Caco-2 (cell line): Measurements from ENCODE around the gene SPOCK1. TPM values are rescaled to one million over a fixed set of nuclear protein-coding genes. Genes with fewer than 3 reads are reported as not detected.

Source experiments
- BruUV-seq: library from RNA; stranded (reverse); fragments of 400-500 nt; replicated peaks from 2 replicates; lab custom pipeline; 2021; lab: Mats Ljungman, UMichigan
- CTCF ChIA-PET: fragments of 300-600 bp; sonication (Branson Sonifier 250); formaldehyde crosslinking; loops from one replicate; lab custom pipeline; 2022; ENCODE audit warnings: antibody characterized with exemption; lab: Charles Lee
- POLR2A ChIA-PET: fragments of 300-600 bp; sonication (Branson Sonifier 250); formaldehyde crosslinking; loops from one replicate; lab custom pipeline; 2022; ENCODE audit warnings: antibody characterized with exemption; lab: Charles Lee
- DNase-seq, 2 experiments: peaks; one replicate each; pipeline versions ENCODE4 v3.0.0 to v3.0.0-alpha.2; 2020 to 2022
- H3K27me3 ChIP-seq: replicated peaks from 2 replicates; pipeline ENCODE4 v1.6.0; 2011; ENCODE audit warnings: low read length; ENCODE audit not compliant: control insufficient read depth, insufficient read depth
- H3K36me3 ChIP-seq: 2 replicates; pipeline ENCODE4 v1.5.1; 2011; ENCODE audit warnings: low read length; ENCODE audit not compliant: control insufficient read depth, insufficient read depth
- H3K4me1 ChIP-seq: fragments of 250-450 bp; sonication (Bioruptor Pico); 2 replicates; pipeline ENCODE4 v1.5.1; 2020; ENCODE audit warnings: mild to moderate bottlenecking
- H3K4me3 ChIP-seq: 2 replicates; pipeline ENCODE4 v1.5.1; 2011; ENCODE audit warnings: low read depth, mild to moderate bottlenecking, control low read depth, low read length
- H3K9me3 ChIP-seq: fragments of 250-450 bp; sonication (Bioruptor Pico); 2 replicates; pipeline ENCODE4 v1.5.1; 2020; ENCODE audit warnings: mild to moderate bottlenecking, moderate library complexity
- H3K27ac Mint-ChIP-seq: one replicate; pipeline ENCODE4 v1.8.0; 2022; ENCODE audit warnings: mixed read lengths; ENCODE audit not compliant: unreplicated experiment
- H3K27me3 Mint-ChIP-seq: one replicate; pipeline ENCODE4 v1.8.0; 2022; ENCODE audit warnings: mixed read lengths; ENCODE audit not compliant: insufficient read depth, unreplicated experiment
- H3K36me3 Mint-ChIP-seq: one replicate; pipeline ENCODE4 v1.8.0; 2022; ENCODE audit warnings: mild to moderate bottlenecking, mixed read lengths; ENCODE audit not compliant: insufficient read depth, unreplicated experiment
- H3K4me1 Mint-ChIP-seq: one replicate; pipeline ENCODE4 v1.8.0; 2022; ENCODE audit warnings: low read depth, mixed read lengths; ENCODE audit not compliant: unreplicated experiment
- H3K4me3 Mint-ChIP-seq: one replicate; pipeline ENCODE4 v1.8.0; 2022; ENCODE audit warnings: mild to moderate bottlenecking, moderate library complexity, mixed read lengths; ENCODE audit not compliant: unreplicated experiment
- H3K9me3 Mint-ChIP-seq: one replicate; pipeline ENCODE4 v1.8.0; 2022; ENCODE audit warnings: mixed read lengths; ENCODE audit not compliant: unreplicated experiment
- intact Hi-C: fragments of 100-400 bp; cut with micrococcal nuclease; formaldehyde crosslinking; loops from one replicate; pipeline ENCODE4 v1.10.0; 2022; ENCODE audit not compliant: unreplicated experiment
- total RNA-seq: library from RNA; stranded (reverse); gene quantifications from 2 replicates; pipeline ENCODE4 v1.2.3, GENCODE V29; 2022
- TF ChIP-seq, protein P1 (sequence below), 2 experiments: fragments of 200-600 bp in 1 of 2; IDR thresholded peaks; 1 replicate in 1 of 2; 2 replicates in 1 of 2; pipeline versions ENCODE4 v1.5.1 to v1.8.0; 2011 to 2022; ENCODE audit warnings: antibody characterized with exemption in 1 of 2, control low read depth in 1 of 2, inconsistent platforms in 1 of 2, low read depth in 1 of 2, low read length in 1 of 2, mild to moderate bottlenecking in 1 of 2, moderate library complexity in 1 of 2; ENCODE audit not compliant: insufficient read depth in 1 of 2, severe bottlenecking in 1 of 2, unreplicated experiment in 1 of 2

Gene SPOCK1
- total RNA-seq, 1 experiment from 2014 or later: not detected

DNA sequence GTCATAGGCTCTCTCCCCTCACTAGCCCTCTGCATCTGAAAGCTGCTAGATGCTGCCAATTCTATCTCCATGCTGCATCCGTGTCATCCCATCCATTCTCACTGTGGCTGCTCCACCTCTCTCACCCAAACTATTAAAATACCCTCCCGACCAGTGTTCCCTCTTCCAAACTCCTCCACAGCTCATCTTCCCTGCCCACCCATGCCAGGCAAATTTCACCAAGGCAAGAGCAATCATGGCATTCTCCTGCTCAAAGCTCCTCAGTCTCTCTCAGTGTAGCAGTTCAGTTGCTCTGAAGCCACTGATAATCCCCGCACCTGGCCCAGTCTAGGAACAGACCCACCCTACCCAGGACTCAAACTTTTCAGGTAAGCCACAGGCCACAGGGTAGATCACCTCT, 48.4 kb downstream of the SPOCK1 start:
- H3K4me1 Mint-ChIP-seq: no peaks in the 10 kb centered on the region
- no peaks in the 10 kb centered on the region for H3K36me3 Mint-ChIP-seq
- no peaks in the 10 kb centered on the region for H3K4me1 ChIP-seq
- DNase-seq: no peak
- no peaks in the 10 kb centered on the region for H3K9me3 ChIP-seq
- BruUV-seq: no TSS peak
- no peaks in the 10 kb centered on the region for H3K27me3 ChIP-seq
- no peak overlapping the region for H3K4me3 ChIP-seq
- CTCF ChIA-PET: no interaction called here
- H3K4me3 Mint-ChIP-seq: no peak overlapping the region
- TF ChIP-seq, protein P1, sequence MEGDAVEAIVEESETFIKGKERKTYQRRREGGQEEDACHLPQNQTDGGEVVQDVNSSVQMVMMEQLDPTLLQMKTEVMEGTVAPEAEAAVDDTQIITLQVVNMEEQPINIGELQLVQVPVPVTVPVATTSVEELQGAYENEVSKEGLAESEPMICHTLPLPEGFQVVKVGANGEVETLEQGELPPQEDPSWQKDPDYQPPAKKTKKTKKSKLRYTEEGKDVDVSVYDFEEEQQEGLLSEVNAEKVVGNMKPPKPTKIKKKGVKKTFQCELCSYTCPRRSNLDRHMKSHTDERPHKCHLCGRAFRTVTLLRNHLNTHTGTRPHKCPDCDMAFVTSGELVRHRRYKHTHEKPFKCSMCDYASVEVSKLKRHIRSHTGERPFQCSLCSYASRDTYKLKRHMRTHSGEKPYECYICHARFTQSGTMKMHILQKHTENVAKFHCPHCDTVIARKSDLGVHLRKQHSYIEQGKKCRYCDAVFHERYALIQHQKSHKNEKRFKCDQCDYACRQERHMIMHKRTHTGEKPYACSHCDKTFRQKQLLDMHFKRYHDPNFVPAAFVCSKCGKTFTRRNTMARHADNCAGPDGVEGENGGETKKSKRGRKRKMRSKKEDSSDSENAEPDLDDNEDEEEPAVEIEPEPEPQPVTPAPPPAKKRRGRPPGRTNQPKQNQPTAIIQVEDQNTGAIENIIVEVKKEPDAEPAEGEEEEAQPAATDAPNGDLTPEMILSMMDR (IDR thresholded peaks at IDR 0.05; ENCODE audit: insufficient read depth in 1 of 2, low read depth in 1 of 2, low read length in 1 of 2, severe bottlenecking in 1 of 2, unreplicated experiment in 1 of 2): no peak
- peaks cover 18% of the 10 kb centered on the region for H3K27me3 Mint-ChIP-seq
- no peaks in the 10 kb centered on the region for H3K9me3 Mint-ChIP-seq
- intact Hi-C loops: no loop called here
- POLR2A ChIA-PET: no interaction called here
- H3K36me3 ChIP-seq: no peaks in the 10 kb centered on the region
- H3K27ac Mint-ChIP-seq: no peak overlapping the region

DNA sequence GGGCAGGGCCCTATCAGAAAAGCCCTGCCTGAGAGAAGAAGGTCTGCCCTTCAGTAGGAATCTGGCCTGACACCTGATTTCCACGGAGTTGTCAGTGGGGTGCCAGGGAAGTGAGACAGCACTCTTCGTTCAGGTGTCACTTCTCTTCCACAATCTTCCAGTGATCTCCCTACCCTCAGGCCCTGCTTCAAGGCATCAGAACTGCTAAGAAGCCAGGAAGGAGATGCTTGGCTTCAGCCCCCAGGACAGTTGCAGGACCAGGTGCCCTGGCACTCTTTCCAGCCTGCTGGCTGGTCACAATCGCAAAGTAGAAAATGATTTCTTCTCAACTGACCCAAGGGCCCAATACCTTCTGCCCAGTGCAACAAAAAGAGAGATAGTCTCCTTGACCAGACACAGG, 50.3 kb downstream of the SPOCK1 start:
- no peaks in the 10 kb centered on the region for H3K36me3 Mint-ChIP-seq
- no peak overlapping the region for H3K27ac Mint-ChIP-seq
- Histone ChIP-seq H3K4me3 (no peak overlapping the region), H3K27me3 (no peaks in the 10 kb centered on the region), H3K9me3 (no peaks in the 10 kb centered on the region), H3K36me3 (no peaks in the 10 kb centered on the region), H3K4me1 (no peaks in the 10 kb centered on the region)
- DNase-seq: no peak
- no TSS peak for BruUV-seq
- H3K9me3 Mint-ChIP-seq: no peaks in the 10 kb centered on the region
- ChIA-PET CTCF (no interaction called here), POLR2A (no interaction called here)
- H3K4me1 Mint-ChIP-seq: no peaks in the 10 kb centered on the region
- H3K27me3 Mint-ChIP-seq: peaks cover 23% of the 10 kb centered on the region
- intact Hi-C loops: no loop called here
- no peak overlapping the region for H3K4me3 Mint-ChIP-seq
- TF ChIP-seq, protein P1 (IDR thresholded peaks at IDR 0.05; ENCODE audit: insufficient read depth in 1 of 2, low read depth in 1 of 2, low read length in 1 of 2, severe bottlenecking in 1 of 2, unreplicated experiment in 1 of 2): no peak

DNA sequence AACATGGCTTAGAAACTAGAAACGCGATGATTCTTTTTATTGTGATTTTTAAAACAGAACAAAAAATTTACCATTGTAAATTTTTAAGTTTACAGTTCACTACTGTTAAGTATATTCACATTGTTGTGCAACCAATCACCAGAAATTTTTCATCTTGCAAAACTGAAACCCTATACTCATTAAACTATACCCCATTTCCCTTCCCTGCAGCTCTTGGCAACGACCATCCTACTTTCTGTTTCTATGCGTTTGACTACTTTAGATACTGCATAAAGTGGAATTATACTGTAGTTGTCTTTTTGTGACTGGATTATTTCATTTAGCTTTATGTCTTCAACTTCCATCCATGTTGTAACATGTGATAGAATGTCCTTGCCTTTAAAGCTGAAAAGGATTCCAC, 52.5 kb downstream of the SPOCK1 start:
- no peak for DNase-seq
- Mint-ChIP-seq H3K9me3 (no peaks in the 10 kb centered on the region), H3K27ac (no peak overlapping the region), H3K4me3 (no peak overlapping the region), H3K36me3 (no peaks in the 10 kb centered on the region), H3K4me1 (no peaks in the 10 kb centered on the region), H3K27me3 (peaks cover 26% of the 10 kb centered on the region)
- Histone ChIP-seq H3K4me1 (no peaks in the 10 kb centered on the region), H3K36me3 (no peaks in the 10 kb centered on the region), H3K27me3 (no peaks in the 10 kb centered on the region), H3K4me3 (no peak overlapping the region), H3K9me3 (no peaks in the 10 kb centered on the region)
- CTCF ChIA-PET: no interaction called here
- BruUV-seq: no TSS peak
- TF ChIP-seq, protein P1 (IDR thresholded peaks at IDR 0.05; ENCODE audit: insufficient read depth in 1 of 2, low read depth in 1 of 2, low read length in 1 of 2, severe bottlenecking in 1 of 2, unreplicated experiment in 1 of 2): no peak
- intact Hi-C loops: no loop called here
- POLR2A ChIA-PET: no interaction called here
